HG02981 (cell line): ENCODE data around the gene C1QTNF7.

Source experiments
- ATAC-seq: cut with Tn5 transposase; IDR thresholded peaks from one replicate; pipeline ENCODE4 v1.9.1; 2021; ENCODE audit warnings: mild to moderate bottlenecking, moderate library complexity; ENCODE audit not compliant: unreplicated experiment

The C1QTNF7 gene

GRCh38 chr4:15427701-15428100 is at the start of gene C1QTNF7:
Gene C1QTNF7, plus strand, starts transcription at chr4:15428033. Its CDS starts 7,711 bp downstream, at chr4:15435744.
- ATAC-seq: no peak

GRCh38 chr4:15378062-15378461 is 49.8 kb upstream of the C1QTNF7 start:
- no peak for ATAC-seq

DNA sequence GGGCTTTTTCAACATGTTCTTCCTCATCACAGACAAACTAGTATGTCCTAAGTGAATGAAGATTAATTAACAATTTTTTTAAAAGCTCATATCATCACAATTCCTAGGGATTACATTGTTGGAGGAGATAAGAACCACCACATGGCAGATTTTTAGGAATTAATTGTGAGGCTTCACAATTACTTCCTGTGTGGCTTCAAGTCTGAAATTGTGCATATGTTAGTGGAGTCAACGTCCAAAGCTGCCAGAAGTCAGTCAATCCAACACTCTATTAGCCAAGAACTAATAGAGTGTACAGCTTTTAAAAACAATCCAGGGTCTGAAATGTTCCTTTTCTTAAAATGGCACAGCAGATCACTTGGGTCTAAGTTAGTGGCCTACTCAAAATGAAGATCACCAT is 49.3 kb upstream of the C1QTNF7 start:
- ATAC-seq: no peak

DNA sequence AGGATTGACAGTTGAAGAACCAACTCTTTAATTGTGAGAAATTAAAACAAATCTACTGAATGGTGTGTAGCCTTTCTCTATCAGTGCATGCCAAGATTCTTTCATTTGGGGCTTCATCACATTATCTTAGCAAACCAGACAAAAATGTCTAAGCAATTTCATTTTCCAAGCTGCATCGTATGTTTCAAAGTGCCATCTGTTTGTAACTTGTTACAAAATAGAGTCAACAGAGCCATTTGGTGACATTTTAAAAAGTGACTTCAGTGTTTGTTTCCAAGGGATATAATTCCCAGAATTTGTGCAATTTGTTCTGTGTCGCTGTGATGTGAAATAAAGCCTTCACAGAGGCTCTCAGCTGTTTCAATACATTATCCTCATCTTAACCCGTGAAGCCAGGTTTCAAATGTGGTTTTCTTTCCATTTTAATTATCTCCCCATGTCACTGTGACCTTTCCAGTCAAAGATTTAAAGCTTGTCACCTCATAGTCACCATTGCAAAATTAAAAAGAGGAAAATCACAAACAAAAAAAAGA is 46.0 kb upstream of the C1QTNF7 start:
- no peak for ATAC-seq

DNA sequence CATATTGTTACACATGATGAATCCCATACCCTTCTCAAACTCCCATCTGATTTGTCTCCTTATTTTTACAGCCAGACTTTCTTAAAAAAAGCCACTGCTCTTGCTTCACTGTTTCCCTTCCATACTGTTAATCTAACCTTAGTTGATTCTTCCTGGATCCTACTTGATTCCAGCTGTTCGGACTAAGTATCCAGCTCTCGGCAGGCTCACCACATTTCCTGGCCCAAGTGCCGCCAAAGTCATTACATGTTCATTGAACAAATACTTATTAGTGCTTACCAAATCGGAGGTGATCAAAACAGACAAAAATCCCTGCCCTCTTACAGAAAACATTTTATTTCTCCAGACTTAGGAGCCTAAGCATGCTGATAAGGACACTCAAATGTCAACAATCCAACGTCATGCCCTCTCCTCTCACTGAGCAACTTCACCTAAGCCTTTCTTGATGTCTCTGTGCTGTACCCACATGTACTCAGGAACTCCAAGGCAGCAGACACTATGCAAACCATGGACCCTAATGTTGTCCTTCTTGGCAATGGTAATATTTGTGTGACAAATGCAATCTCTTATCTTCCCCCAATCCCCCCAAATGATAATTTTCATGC is 45.1 kb upstream of the C1QTNF7 start:
- no peak for ATAC-seq

DNA sequence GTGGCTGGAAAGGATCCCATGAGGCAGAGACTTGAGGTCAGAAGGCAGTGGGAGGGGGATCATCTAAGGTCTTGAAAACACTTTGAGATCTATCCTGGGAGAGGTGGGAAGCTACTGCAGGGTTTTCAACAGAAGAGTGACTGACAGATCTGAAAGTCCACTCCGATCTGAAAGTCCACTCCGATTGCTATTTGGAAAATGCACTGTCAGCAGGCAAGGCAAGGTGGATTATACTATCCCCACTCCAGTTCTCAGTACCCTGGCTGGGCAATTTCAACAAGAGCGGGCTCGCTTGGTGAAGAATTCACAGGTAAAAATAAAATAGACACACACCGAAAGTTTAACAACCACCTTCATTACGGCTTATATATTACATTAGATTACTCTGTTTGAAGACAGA is 42.3 kb upstream of the C1QTNF7 start:
- no peak for ATAC-seq

DNA sequence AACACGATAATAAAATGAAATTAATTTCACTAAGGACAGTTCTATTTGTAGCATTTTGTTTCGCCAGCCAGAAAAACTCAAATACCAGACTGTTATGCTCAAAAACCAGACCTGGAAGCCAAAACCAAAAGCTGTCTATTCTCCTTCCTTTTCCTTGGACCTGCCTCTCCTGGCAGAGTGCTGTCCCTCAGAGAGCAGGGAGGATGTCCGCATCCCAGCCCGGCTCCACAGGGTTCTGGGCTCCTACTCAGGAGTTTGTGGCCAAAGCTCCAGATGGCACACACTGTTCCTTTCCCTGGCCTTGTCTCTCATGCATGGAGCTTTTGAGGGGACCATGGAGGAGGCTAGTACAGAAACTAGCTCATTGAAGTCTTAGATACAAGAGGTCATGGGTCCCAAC is 41.9 kb upstream of the C1QTNF7 start:
- ATAC-seq: no peak

GRCh38 chr4:15390494-15390893 is 37.3 kb upstream of the C1QTNF7 start:
- no peak for ATAC-seq

DNA sequence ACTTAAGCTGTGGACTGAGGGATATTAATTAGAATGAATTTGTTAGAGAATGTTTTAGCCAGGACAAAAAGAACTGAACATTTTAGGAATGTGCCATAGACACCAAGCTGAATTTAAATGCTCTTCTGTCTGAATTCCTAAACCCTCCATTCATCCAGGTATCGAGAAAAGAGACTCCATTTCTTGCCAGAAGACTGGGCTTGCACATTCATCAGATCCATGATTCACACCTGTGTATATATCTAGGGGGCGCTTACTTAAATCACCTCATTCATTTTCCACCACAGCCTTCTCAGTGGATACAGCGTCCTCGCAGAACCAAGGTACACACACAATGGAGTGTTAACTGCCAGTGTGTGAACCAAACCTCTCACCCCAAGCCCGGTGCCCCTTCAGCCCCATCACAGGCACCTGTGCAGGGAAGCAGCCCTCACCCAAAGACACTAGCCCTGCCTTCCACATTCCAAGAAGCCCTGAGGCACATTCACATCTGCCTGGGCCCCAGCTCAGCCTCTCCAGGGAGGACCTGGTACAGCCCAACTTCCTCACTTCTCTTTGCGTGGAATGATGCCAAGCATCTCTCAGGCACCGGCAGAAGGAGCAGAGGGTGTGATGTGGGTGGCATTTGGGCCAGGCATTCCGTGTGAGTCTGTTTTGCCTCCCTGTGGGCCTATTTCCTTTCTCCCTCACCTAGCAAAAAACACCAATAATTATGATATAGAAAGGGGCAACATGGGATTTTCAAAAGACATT is 35.6 kb upstream of the C1QTNF7 start:
- ATAC-seq: no peak

- ATAC-seq: no peak
Observed at GRCh38 chr4:15395311-15395710, 32.5 kb upstream of the C1QTNF7 start.

GRCh38 chr4:15396157-15396800 is 31.6 kb upstream of the C1QTNF7 start:
- peak; percentile 84 for ATAC-seq

GRCh38 chr4:15398001-15398400 is 29.8 kb upstream of the C1QTNF7 start:
- ATAC-seq: no peak

GRCh38 chr4:15398732-15399131 is 29.1 kb upstream of the C1QTNF7 start:
- no peak for ATAC-seq

DNA sequence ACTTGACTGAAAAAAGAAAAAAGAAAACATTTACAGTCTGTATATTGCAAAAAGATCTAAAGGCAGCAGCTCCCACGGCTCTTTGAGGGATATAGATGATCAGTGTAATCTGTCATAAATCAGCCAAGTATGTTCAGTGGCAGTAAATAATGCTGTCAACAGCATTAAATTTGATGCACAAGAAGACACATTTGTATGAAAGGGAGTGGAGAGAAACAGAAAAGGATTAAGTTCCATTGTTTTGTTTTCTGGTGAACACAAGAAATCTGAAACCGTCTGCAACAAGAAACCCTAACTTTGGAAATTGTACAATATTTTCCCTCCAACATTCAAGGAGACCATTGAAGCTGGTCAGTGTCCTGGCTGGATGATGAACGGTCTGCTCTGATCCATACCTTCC is 27.6 kb upstream of the C1QTNF7 start:
- ATAC-seq: no peak

- ATAC-seq: no peak
Observed at GRCh38 chr4:15400981-15401671, 26.7 kb upstream of the C1QTNF7 start.

GRCh38 chr4:15402146-15402545 is 25.7 kb upstream of the C1QTNF7 start:
- no peak for ATAC-seq

- no peak for ATAC-seq
Observed at GRCh38 chr4:15402974-15403373, 24.9 kb upstream of the C1QTNF7 start.

DNA sequence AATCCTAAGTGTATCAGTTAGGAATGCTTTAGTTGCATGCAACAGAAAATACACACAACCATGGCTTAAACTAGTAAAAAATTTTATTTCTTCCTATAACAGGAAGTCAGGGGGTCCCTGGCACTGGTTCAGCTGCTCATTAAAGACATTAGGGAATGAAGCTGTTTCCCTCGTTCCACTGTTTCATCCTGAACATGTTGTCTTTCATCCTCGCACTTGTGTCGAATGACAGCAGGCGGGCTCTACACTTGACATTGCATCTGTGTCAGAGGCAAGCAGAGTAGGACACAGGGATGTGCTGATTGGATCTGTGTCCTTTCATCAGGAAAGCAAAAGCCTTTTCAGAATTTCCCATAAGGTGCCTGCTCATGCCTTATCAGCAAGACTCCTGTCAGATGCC is 22.8 kb upstream of the C1QTNF7 start:
- ATAC-seq: no peak

DNA sequence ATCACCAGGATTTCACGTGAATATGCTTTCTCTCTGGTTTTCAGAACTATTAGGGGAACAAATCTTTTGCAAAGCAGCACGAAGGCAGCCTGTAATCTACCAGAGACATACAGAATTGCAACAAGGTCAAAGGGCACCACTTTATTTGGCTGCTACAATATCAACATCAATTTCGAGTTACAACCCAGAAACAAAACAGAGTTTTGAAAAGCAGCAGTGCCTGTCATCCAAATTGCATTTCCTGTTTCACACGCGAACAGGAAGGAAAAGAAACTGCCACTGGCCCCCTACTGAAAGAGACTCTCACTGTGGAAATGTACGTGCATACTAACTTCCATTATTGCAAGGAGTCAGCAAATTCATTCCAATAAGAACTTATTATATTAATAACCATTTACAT is 17.1 kb upstream of the C1QTNF7 start:
- ATAC-seq: no peak

GRCh38 chr4:15412461-15412860 is 15.4 kb upstream of the C1QTNF7 start:
- ATAC-seq: no peak

DNA sequence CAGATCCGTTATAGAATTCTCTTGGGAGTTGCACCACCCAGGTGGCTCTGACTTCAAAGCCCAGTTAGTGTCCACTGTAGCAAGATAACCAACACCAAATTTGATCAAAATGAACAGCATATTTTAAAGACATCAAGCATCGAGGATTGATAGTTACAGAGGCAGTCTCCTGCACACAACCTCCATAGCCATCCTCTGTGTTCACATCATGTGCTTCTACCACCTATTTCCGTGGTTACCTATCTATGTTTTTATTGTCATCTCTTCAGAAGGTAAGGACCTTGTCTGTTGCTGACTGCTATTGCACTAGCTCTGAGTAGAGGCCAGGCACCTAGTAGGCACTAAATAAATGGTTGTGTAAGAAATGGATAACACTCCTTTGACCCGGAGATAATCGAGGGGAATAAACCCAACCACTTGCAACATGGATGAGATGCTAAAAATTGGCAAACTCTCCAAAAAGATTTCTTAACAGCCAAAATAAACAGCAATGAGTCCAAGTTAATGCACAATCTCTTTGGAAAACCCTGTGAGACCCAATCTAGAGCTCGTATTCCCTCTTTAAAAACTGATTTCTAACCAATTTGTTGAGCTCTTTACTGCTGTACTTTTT is 14.7 kb upstream of the C1QTNF7 start:
- no peak for ATAC-seq
